ENCODE results near the gene ZNF740. TPM values are rescaled to one million over a fixed set of nuclear protein-coding genes. Genes with fewer than 3 reads are reported as not detected.

The ZNF740 gene
- total and polyA plus RNA-seq, 2 donors from 2014 or later = 11.1 to 58.3 TPM

DNA sequence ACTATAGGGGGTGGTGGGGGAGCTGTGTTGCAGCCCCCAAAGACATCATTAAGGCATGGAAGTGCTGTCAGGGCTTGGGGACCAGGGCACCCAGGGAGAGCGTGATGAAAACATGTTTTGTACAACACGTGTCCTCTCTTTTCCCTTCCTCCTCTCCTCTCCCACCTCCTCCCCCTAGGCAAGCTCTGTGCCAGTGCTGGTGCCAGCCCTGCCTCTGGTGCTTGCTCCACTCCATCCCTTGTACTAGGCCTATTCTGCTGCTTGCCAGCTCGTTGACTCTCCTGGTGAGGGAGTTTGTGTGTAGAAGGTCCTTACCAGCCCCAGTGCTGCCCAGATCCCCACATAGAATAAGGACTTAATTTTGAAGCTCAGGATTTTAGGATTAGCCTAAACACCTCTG lies 54.6 kb downstream of the ZNF740 start:
- H3K9ac ChIP-seq (ENCODE audit: low read length in 3 of 3) = no peak overlapping the region
- TF ChIP-seq, protein P1, sequence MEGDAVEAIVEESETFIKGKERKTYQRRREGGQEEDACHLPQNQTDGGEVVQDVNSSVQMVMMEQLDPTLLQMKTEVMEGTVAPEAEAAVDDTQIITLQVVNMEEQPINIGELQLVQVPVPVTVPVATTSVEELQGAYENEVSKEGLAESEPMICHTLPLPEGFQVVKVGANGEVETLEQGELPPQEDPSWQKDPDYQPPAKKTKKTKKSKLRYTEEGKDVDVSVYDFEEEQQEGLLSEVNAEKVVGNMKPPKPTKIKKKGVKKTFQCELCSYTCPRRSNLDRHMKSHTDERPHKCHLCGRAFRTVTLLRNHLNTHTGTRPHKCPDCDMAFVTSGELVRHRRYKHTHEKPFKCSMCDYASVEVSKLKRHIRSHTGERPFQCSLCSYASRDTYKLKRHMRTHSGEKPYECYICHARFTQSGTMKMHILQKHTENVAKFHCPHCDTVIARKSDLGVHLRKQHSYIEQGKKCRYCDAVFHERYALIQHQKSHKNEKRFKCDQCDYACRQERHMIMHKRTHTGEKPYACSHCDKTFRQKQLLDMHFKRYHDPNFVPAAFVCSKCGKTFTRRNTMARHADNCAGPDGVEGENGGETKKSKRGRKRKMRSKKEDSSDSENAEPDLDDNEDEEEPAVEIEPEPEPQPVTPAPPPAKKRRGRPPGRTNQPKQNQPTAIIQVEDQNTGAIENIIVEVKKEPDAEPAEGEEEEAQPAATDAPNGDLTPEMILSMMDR (IDR thresholded peaks at IDR 0.05; ENCODE audit: borderline replicate concordance, extremely low read depth, insufficient read depth) = no peak
- no peak overlapping the region for H3K27ac ChIP-seq (ENCODE audit: low read depth in 2 of 2, low read length in 2 of 2)
- H3K27me3 ChIP-seq (ENCODE audit: control insufficient read depth, insufficient read depth, low read length) = no peaks in the 10 kb centered on the region
- FAIRE-seq (no peak), DNase-seq (peak in 1 of 5 donors; percentile 37)
- H3K4me3 ChIP-seq (ENCODE audit: low read length in 3 of 3) = no peak overlapping the region
- no peaks in the 10 kb centered on the region for H3K36me3 ChIP-seq (ENCODE audit: control insufficient read depth in 2 of 3, insufficient read depth in 3 of 3, low read length in 3 of 3)
- peaks cover 0 to 24% (median 7%) of the 10 kb centered on the region in 3 donors for H3K4me1 ChIP-seq (ENCODE audit: control insufficient read depth in 2 of 3, insufficient read depth in 2 of 3, low read depth in 1 of 3, low read length in 3 of 3)
- intact Hi-C loops (cut with DNase I) = no loop called here
- no peaks in the 10 kb centered on the region for H3K9me3 ChIP-seq (ENCODE audit: control insufficient read depth in 2 of 3, insufficient read depth in 1 of 3, low read length in 3 of 3)

DNA sequence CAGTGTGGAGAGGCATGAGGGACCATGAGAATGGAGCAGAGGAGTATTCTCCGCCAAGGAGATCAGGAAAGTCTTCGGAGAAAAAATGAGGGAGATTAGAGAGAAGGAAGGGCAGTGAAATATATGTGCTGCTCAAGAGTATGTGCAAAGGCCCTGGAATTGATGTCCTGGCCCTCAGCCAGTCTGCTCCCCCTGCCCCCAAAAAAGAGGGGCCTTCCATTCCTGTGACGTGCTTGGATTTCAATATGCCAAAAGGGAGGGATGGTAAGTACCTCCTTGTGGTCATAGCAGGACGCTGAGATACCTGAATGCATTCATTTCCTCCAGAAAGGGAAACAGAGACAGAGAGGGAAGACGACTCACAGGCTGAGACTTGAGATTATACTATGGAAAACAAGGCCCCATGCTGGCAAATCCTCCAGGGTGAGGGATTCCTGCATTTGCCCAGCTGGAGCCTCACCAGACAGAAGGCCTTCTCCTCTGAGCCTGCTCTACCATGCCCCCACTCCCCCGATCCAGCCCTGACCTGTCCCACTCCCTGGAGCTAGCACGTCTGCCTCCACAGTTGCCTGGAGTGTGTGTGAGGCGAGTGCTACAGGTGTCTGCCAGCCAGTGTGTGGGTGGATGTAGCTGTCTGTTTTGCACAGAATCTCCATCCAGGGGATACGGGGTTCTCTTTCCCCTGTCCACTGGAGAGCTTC lies 55.4 kb downstream of the ZNF740 start:
- no peak overlapping the region for H3K4me3 ChIP-seq (ENCODE audit: low read length in 3 of 3)
- no peaks in the 10 kb centered on the region for H3K36me3 ChIP-seq (ENCODE audit: control insufficient read depth in 2 of 3, insufficient read depth in 3 of 3, low read length in 3 of 3)
- no peaks in the 10 kb centered on the region for H3K9me3 ChIP-seq (ENCODE audit: control insufficient read depth in 2 of 3, insufficient read depth in 1 of 3, low read length in 3 of 3)
- no peaks in the 10 kb centered on the region for H3K27me3 ChIP-seq (ENCODE audit: control insufficient read depth, insufficient read depth, low read length)
- TF ChIP-seq, protein P1 (IDR thresholded peaks at IDR 0.05; ENCODE audit: borderline replicate concordance, extremely low read depth, insufficient read depth) = no peak
- no peak overlapping the region for H3K27ac ChIP-seq (ENCODE audit: low read depth in 2 of 2, low read length in 2 of 2)
- no peak overlapping the region for H3K9ac ChIP-seq (ENCODE audit: low read length in 3 of 3)
- peaks cover 0 to 23% (median 7%) of the 10 kb centered on the region in 3 donors for H3K4me1 ChIP-seq (ENCODE audit: control insufficient read depth in 2 of 3, insufficient read depth in 2 of 3, low read depth in 1 of 3, low read length in 3 of 3)
- DNase-seq = peak in 1 of 5 donors; percentile 31
- intact Hi-C loops (cut with DNase I) = no loop called here
- FAIRE-seq = no peak

DNA sequence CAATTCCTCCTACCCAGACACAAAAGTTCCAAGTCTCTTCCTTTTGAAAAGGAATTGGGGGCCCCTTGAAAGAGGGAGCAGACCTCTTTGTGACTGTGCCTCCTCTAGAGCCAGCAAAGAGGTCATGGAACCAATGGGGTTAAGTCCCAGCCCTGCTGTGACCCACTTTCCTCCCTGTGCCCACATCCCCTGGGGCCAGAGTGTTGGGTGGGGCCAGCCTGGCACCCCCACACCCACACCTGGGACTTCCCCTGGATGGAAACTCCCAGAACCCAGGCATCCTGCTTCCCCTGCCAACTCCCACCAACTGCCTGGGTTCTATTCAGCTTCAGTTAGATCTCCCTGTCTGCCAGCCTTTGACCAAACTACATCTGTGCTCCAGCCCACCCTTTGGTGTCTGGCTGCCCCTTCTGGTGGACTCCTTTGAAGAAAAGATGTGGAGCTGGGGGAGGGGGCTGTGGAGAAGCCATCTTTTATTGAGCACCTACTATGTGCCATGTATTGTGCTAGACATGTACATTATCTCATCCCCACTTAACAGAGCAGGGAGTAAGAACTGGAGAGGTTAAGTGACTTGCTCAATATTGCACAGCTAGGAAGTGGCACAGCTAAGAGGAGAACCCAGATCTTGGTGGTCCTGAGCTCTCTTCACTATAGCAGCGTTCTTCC lies 56.1 kb downstream of the ZNF740 start:
- Histone ChIP-seq H3K4me1 (ENCODE audit: control insufficient read depth in 2 of 3, insufficient read depth in 2 of 3, low read depth in 1 of 3, low read length in 3 of 3) (peaks cover 0 to 19% (median 4%) of the 10 kb centered on the region in 3 donors), H3K9me3 (ENCODE audit: control insufficient read depth in 2 of 3, insufficient read depth in 1 of 3, low read length in 3 of 3) (no peaks in the 10 kb centered on the region), H3K27ac (ENCODE audit: low read depth in 2 of 2, low read length in 2 of 2) (no peak overlapping the region), H3K4me3 (ENCODE audit: low read length in 3 of 3) (no peak overlapping the region), H3K36me3 (ENCODE audit: control insufficient read depth in 2 of 3, insufficient read depth in 3 of 3, low read length in 3 of 3) (no peaks in the 10 kb centered on the region), H3K9ac (ENCODE audit: low read length in 3 of 3) (no peak overlapping the region), H3K27me3 (ENCODE audit: control insufficient read depth, insufficient read depth, low read length) (no peaks in the 10 kb centered on the region)
- TF ChIP-seq, protein P1 (IDR thresholded peaks at IDR 0.05; ENCODE audit: borderline replicate concordance, extremely low read depth, insufficient read depth) = no peak
- intact Hi-C loops (cut with DNase I) = no loop called here
- FAIRE-seq (no peak), DNase-seq (peak in 1 of 5 donors; percentile 32)
